ENCODE measurements around the gene TOM1L1.

GRCh38 chr17:54990118-54990517, 89.5 kb downstream of the TOM1L1 start:
- TF ChIP-seq, protein P1, sequence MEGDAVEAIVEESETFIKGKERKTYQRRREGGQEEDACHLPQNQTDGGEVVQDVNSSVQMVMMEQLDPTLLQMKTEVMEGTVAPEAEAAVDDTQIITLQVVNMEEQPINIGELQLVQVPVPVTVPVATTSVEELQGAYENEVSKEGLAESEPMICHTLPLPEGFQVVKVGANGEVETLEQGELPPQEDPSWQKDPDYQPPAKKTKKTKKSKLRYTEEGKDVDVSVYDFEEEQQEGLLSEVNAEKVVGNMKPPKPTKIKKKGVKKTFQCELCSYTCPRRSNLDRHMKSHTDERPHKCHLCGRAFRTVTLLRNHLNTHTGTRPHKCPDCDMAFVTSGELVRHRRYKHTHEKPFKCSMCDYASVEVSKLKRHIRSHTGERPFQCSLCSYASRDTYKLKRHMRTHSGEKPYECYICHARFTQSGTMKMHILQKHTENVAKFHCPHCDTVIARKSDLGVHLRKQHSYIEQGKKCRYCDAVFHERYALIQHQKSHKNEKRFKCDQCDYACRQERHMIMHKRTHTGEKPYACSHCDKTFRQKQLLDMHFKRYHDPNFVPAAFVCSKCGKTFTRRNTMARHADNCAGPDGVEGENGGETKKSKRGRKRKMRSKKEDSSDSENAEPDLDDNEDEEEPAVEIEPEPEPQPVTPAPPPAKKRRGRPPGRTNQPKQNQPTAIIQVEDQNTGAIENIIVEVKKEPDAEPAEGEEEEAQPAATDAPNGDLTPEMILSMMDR (IDR thresholded peaks at IDR 0.05), result no peak
- TF ChIP-seq POLR2A (IDR thresholded peaks at IDR 0.05), result no peak
